ENCODE data around the gene NBAS. TPM values are rescaled to one million over a fixed set of nuclear protein-coding genes. Genes with fewer than 3 reads are reported as not detected.
A peak's percentile ranks its signal among the peaks of the same experiment; 100 is the strongest.

NBAS gene
- total and polyA plus RNA-seq, 2 of the 13 experiments (the other 11 are each of a cell fraction or from before 2014, with no cell fraction given) = 33.6 to 58.7 TPM

DNA sequence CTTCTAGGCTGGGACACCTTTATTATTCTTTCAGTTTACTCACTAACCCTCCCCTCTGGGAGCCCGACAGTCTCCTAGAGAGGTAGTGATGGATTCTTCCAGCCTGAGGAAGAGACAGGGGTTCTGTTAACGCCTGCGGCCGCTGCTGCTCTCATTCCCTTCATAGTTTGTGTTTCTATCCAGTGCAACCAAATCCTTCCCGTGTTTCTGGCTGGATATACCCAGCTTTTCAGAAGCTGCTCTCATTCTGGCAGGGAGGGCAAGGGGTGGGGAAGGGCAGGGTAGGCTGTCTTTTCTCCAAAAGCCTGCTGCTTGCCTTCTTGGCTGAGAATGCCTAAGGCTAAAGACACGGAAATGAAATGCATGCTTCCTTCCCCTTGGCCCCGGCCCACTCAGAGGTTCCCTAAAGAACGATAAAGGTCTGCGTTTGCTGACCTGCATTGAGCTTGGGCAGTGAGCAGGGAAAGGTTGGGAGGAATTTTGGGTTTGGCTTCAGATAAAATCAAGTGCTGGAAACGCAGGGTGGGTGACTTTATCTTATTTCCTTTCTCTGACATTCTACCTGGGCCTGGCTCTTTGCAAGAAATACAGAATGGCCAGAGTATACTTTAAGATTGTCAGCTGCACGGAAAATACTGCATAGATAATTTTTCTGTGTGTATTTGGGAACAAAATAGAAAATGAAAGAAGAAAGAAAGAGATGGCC lies 390.9 kb downstream of the NBAS start:
- TF ChIP-seq MIER3 (CRISPR knock-in tag; IDR thresholded peaks at IDR 0.05; ENCODE audit: borderline replicate concordance) = no peak
- TF ChIP-seq, protein P1, sequence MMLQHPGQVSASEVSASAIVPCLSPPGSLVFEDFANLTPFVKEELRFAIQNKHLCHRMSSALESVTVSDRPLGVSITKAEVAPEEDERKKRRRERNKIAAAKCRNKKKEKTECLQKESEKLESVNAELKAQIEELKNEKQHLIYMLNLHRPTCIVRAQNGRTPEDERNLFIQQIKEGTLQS (CRISPR knock-in tag; IDR thresholded peaks at IDR 0.05) = no peak
- peak; percentile 62 for TF ChIP-seq ZNF7 (CRISPR knock-in tag; IDR thresholded peaks at IDR 0.05)
- TF ChIP-seq STAT5B (CRISPR knock-in tag; IDR thresholded peaks at IDR 0.05) = no peak
- no peak for TF ChIP-seq GLI4 (CRISPR knock-in tag; IDR thresholded peaks at IDR 0.05; ENCODE audit: borderline replicate concordance)
- TF ChIP-seq CBX2 (IDR thresholded peaks at IDR 0.05; ENCODE audit: low read depth, low read length) = no peak
- TF ChIP-seq CBX2 (CRISPR knock-in tag; IDR thresholded peaks at IDR 0.05; ENCODE audit: low read depth) = no peak
- TF ChIP-seq, protein P2, sequence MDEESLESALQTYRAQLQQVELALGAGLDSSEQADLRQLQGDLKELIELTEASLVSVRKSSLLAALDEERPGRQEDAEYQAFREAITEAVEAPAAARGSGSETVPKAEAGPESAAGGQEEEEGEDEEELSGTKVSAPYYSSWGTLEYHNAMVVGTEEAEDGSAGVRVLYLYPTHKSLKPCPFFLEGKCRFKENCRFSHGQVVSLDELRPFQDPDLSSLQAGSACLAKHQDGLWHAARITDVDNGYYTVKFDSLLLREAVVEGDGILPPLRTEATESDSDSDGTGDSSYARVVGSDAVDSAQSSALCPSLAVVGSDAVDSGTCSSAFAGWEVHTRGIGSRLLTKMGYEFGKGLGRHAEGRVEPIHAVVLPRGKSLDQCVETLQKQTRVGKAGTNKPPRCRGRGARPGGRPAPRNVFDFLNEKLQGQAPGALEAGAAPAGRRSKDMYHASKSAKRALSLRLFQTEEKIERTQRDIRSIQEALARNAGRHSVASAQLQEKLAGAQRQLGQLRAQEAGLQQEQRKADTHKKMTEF (CRISPR knock-in tag; IDR thresholded peaks at IDR 0.05) = no peak
- no peak for TF ChIP-seq NKX3-1 (CRISPR knock-in tag; IDR thresholded peaks at IDR 0.05)
- ATAC-seq (no peak), DNase-seq (ENCODE audit: low spot score) (no peak), FAIRE-seq (no peak)
- no peaks in the 10 kb centered on the region for H3K9me3 ChIP-seq (ENCODE audit: low read length)
- intact Hi-C loops (cut with micrococcal nuclease; ENCODE audit: unreplicated experiment) = loop anchor here (5.0 kb wide), 1 partner anchor 62 kb away; no protein-coding TSS in a partner anchor
- in situ Hi-C loops (cut with HindIII; ENCODE audit: extremely low pct_ligation_motif_present, low pct_unique_long_range_greater_than_20kb) = no loop called here
- 96% methylated on average over 11 of the region's 11 CpGs for WGBS (ENCODE audit: low lambda C conversion rate)
- ChIA-PET POLR2A (no interaction called here), CTCF (ENCODE audit: low intra/inter-chr PET ratio, low total read pairs) (no interaction called here)
- H4K20me1 ChIP-seq (ENCODE audit: insufficient read depth, low read length) = no peaks in the 10 kb centered on the region
- peaks cover 51% of the 10 kb centered on the region for H3K4me1 ChIP-seq (ENCODE audit: insufficient read depth, low read length)
- H3K27me3 ChIP-seq (ENCODE audit: control insufficient read depth in 1 of 2, insufficient read depth in 2 of 2, low read length in 2 of 2) = no peaks in the 10 kb centered on the region
- BruUV-seq (replicated peaks) = no TSS peak
- H3K79me2 ChIP-seq (ENCODE audit: insufficient read depth, low read length) = no peaks in the 10 kb centered on the region
- H3K27ac ChIP-seq (ENCODE audit: extremely low read length, insufficient read depth, low read length) = no peak overlapping the region
- H3K4me3 ChIP-seq (replicated peaks in 1 of 3; ENCODE audit: insufficient read depth in 1 of 3, low read depth in 2 of 3, low read length in 3 of 3) = no peak overlapping the region
- H3K9ac ChIP-seq (ENCODE audit: insufficient read depth, low read depth, low read length) = no peak overlapping the region
- no peak overlapping the region for H3K4me2 ChIP-seq (ENCODE audit: low read depth, low read length)
- no peak overlapping the region for H2AFZ ChIP-seq (ENCODE audit: low read length)
- H3K36me3 ChIP-seq (replicated peaks in 1 of 2; ENCODE audit: control insufficient read depth in 1 of 2, insufficient read depth in 2 of 2, low read length in 2 of 2) = no peaks in the 10 kb centered on the region

Measured in HepG2 (cell line).